HL-60 (cell line): ENCODE results near the gene SMIM13.

Experiments used
- CTCF ChIP-seq: IDR thresholded peaks from one replicate; pipeline ENCODE4 v1.5.1; 2011; ENCODE audit warnings: low read length, control low read depth, inconsistent platforms; ENCODE audit not compliant: insufficient read depth
- POLR2AphosphoS5 ChIP-seq: IDR thresholded peaks from 2 replicates; pipeline ENCODE4 v1.6.1; 2012; ENCODE audit warnings: low read depth

GRCh38 chr6:11055127-11055627 is 38.5 kb upstream of the SMIM13 start:
- no peak for TF ChIP-seq POLR2AphosphoS5
- no peak for TF ChIP-seq CTCF
